OCI-LY7 (cell line): ENCODE data around the gene ROS1.

Source experiments
- CTCF ChIP-seq: fragments of 200-600 bp; sonication (generic); conservative IDR thresholded peaks from 2 replicates; pipeline ENCODE4 v1.5.1; 2014; ENCODE audit warnings: mild to moderate bottlenecking, antibody characterized with exemption, low read length, moderate library complexity, mixed read lengths
- EZH2phosphoT487 ChIP-seq: fragments of 200-600 bp; sonication (generic); IDR thresholded peaks from 2 replicates; pipeline ENCODE4 v1.6.1; 2018; ENCODE audit warnings: low read depth, borderline replicate concordance, mild to moderate bottlenecking, mixed run types, antibody characterized with exemption, low read length, moderate library complexity, mixed read lengths

DNA sequence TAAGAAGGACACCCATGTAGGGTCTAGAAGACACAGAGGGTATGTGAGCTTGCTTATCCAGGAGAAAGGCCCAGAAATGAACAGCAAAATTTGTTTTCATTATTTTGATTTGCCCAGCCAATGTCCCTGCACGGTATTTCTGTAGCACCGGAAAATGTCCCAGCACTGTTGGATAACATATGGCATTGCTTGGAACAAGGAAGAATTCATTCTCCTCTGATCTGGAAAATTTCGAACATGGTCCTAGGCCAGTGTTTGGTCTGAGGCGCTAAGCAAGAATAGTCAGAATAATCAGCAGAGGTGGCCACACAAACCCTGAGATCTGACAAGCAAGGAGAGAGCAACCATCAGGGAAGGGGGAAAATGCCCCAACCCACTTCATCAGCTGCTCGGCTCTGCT is 26.6 kb downstream of the ROS1 start:
- no peak for TF ChIP-seq CTCF
- TF ChIP-seq EZH2phosphoT487 = no peak
